ENCODE data around the gene KIF13A.
"Not testable (repeated sequence)": the region's sequence is repeated elsewhere in the genome, so short reads cannot be mapped to it uniquely, and the experiment has no call there.

KIF13A gene

GRCh38 chr6:17987447-17987696 is at the start of gene KIF13A:
TSS of gene KIF13A (minus strand) at chr6:17987635. CDS start at chr6:17987463, 172 bp downstream.
- no peak for DNase-seq

- DNase-seq: no peak
Measured at GRCh38 chr6:18036781-18037180, 49.3 kb upstream of the KIF13A start.

- no peak for DNase-seq
Measured at GRCh38 chr6:18035330-18035854, 48.0 kb upstream of the KIF13A start.

- DNase-seq: no peak
Measured at GRCh38 chr6:18034798-18035202, 47.4 kb upstream of the KIF13A start.

GRCh38 chr6:18031680-18032256 is 44.3 kb upstream of the KIF13A start:
- DNase-seq: no peak

- DNase-seq: no peak
Measured at GRCh38 chr6:18031189-18031588, 43.8 kb upstream of the KIF13A start.

GRCh38 chr6:18028332-18028731 is 40.9 kb upstream of the KIF13A start:
- DNase-seq: no peak

- no peak for DNase-seq
Measured at GRCh38 chr6:18025596-18025995, 38.2 kb upstream of the KIF13A start.

- no peak for DNase-seq
Measured at GRCh38 chr6:18024876-18025275, 37.4 kb upstream of the KIF13A start.

GRCh38 chr6:18023891-18024290 is 36.5 kb upstream of the KIF13A start:
- DNase-seq: no peak

GRCh38 chr6:18022398-18023231 is 35.2 kb upstream of the KIF13A start:
- no peak for DNase-seq

GRCh38 chr6:18021166-18021850 is 33.9 kb upstream of the KIF13A start:
- no peak for DNase-seq

GRCh38 chr6:18020545-18020944 is 33.1 kb upstream of the KIF13A start:
- not testable (repeated sequence) for DNase-seq

GRCh38 chr6:18019539-18020534 is 32.4 kb upstream of the KIF13A start:
- no peak for DNase-seq

- DNase-seq: not testable (repeated sequence)
Measured at GRCh38 chr6:18019133-18019532, 31.7 kb upstream of the KIF13A start.

- DNase-seq: no peak
Measured at GRCh38 chr6:18016698-18017097, 29.3 kb upstream of the KIF13A start.

GRCh38 chr6:18016133-18016532 is 28.7 kb upstream of the KIF13A start:
- DNase-seq: no peak

GRCh38 chr6:18011287-18011686 is 23.9 kb upstream of the KIF13A start:
- no peak for DNase-seq

GRCh38 chr6:18010540-18010939 is 23.1 kb upstream of the KIF13A start:
- not testable (repeated sequence) for DNase-seq

GRCh38 chr6:18004256-18004985 is 17.0 kb upstream of the KIF13A start:
- no peak for DNase-seq

- no peak for DNase-seq
Measured at GRCh38 chr6:17999425-17999824, 12.0 kb upstream of the KIF13A start.

- DNase-seq: no peak
Measured at GRCh38 chr6:17998442-17998841, 11.0 kb upstream of the KIF13A start.

All from NCI-H1092 treated with DMSO at 0.1 percent for 48 hours (cell line).